Kidney (tissue), 14 donors: ENCODE data around the gene MMUT. TPM values are rescaled to one million over a fixed set of nuclear protein-coding genes. Genes with fewer than 3 reads are reported as not detected.
"Not testable (repeated sequence)": the region's sequence is repeated elsewhere in the genome, so short reads cannot be mapped to it uniquely, and the experiment has no call there.

Experiments
- DNase-seq, 5 donors: peaks; one replicate each; pipeline ENCODE4 v3.0.0-alpha.2; 2013 to 2020
- FAIRE-seq: peaks from 2 replicates; lab custom pipeline; 2012; peaks lifted over from hg19 to GRCh38; lab: Jason Lieb, UNC
- H3K27ac ChIP-seq, 2 donors: one replicate each; pipeline ENCODE4 v1.7.0; 2013; ENCODE audit warnings: low read depth in 2 of 2, low read length in 2 of 2, inconsistent platforms in 1 of 2
- H3K27me3 ChIP-seq: one replicate; pipeline ENCODE4 v1.7.1; 2013; ENCODE audit warnings: low read length, inconsistent platforms; ENCODE audit not compliant: control insufficient read depth, insufficient read depth
- H3K36me3 ChIP-seq, 3 donors: one replicate each; pipeline versions ENCODE4 v1.7.0 to v1.7.1; 2013; ENCODE audit warnings: low read length in 3 of 3, control low read depth in 1 of 3, inconsistent platforms in 1 of 3; ENCODE audit not compliant: insufficient read depth in 3 of 3, control insufficient read depth in 2 of 3
- H3K4me1 ChIP-seq, 3 donors: one replicate each; pipeline versions ENCODE4 v1.7.0 to v1.7.1; 2013; ENCODE audit warnings: low read length in 3 of 3, inconsistent platforms in 1 of 3, low read depth in 1 of 3; ENCODE audit not compliant: control insufficient read depth in 2 of 3, insufficient read depth in 2 of 3
- H3K4me3 ChIP-seq, 3 donors: one replicate each; pipeline versions ENCODE4 v1.7.0 to v1.8.1; 2013; ENCODE audit warnings: low read length in 3 of 3, control low read depth in 1 of 3, inconsistent platforms in 1 of 3
- H3K9ac ChIP-seq, 3 donors: one replicate each; pipeline versions ENCODE4 v1.7.0 to v1.7.1; 2013; ENCODE audit warnings: low read length in 3 of 3, control low read depth in 1 of 3, inconsistent platforms in 1 of 3
- H3K9me3 ChIP-seq, 3 donors: one replicate each; pipeline versions ENCODE4 v1.7.0 to v1.7.1; 2013; ENCODE audit warnings: low read length in 3 of 3, control low read depth in 1 of 3, inconsistent platforms in 1 of 3; ENCODE audit not compliant: control insufficient read depth in 2 of 3, insufficient read depth in 1 of 3
- CTCF ChIP-seq: IDR thresholded peaks from 3 replicates; pipeline ENCODE4 v1.5.1; 2012; ENCODE audit warnings: mild to moderate bottlenecking, moderate library complexity, borderline replicate concordance; ENCODE audit not compliant: insufficient read depth; ENCODE audit errors: extremely low read depth
- intact Hi-C: fragments of 100-400 bp; cut with DNase I; formaldehyde crosslinking; loops from one replicate; pipeline ENCODE4 v1.11.1; 2022
- polyA plus RNA-seq: library from polyadenylated mRNA; stranded (reverse); fragments of 350-450 nt; fragmentation: Illumina TruSeq; extraction: RNeasy Lipid Tissue Mini Kit (QIAGEN cat#74804); gene quantifications from one replicate; pipeline ENCODE4 v1.2.3, GENCODE V29; 2014; ENCODE audit warnings: low read depth, low replicate concordance; ENCODE audit not compliant: insufficient read depth
- total RNA-seq: library from RNA; stranded (reverse); fragmentation: NEBNext Ultra II Directional; extraction: Animal tissue kit (Norgen Biotek cat#: 25700); gene quantifications from one replicate; pipeline ENCODE4 v1.2.1, GENCODE V29; 2021
- donor health status: control.
- donor health status: control.
- donor health status: control.
- donor health status: control.
- donor health status: control.
- donor health status: DM: yes; HTN: yes; CAD: no.
- donor health status: Normal renal cell carcinoma (clear cell type).

MMUT gene
- total and polyA plus RNA-seq, 2 donors from 2014 or later = 26.6 to 34.8 TPM

GRCh38 chr6:49490633-49491032 is 27.6 kb upstream of the MMUT start:
- no peak overlapping the region for H3K27ac ChIP-seq
- H3K4me3 ChIP-seq = no peak overlapping the region
- intact Hi-C loops = no loop called here
- no peaks in the 10 kb centered on the region for H3K9me3 ChIP-seq
- no peaks in the 10 kb centered on the region for H3K36me3 ChIP-seq
- TF ChIP-seq CTCF = no peak
- H3K9ac ChIP-seq = no peak overlapping the region
- no peak for FAIRE-seq
- DNase-seq = no peak
- H3K4me1 ChIP-seq = no peaks in the 10 kb centered on the region
- no peaks in the 10 kb centered on the region for H3K27me3 ChIP-seq

GRCh38 chr6:49483380-49483779 is 20.3 kb upstream of the MMUT start:
- H3K27me3 ChIP-seq, H3K9me3 ChIP-seq, intact Hi-C loops, FAIRE-seq, H3K27ac ChIP-seq, DNase-seq, H3K4me3 ChIP-seq, H3K36me3 ChIP-seq, H3K9ac ChIP-seq, H3K4me1 ChIP-seq: not testable (repeated sequence)

GRCh38 chr6:49481846-49482245 is 18.8 kb upstream of the MMUT start:
- H3K27me3 ChIP-seq, H3K9me3 ChIP-seq, H3K9ac ChIP-seq, H3K27ac ChIP-seq, H3K4me1 ChIP-seq, DNase-seq, intact Hi-C loops, FAIRE-seq, H3K36me3 ChIP-seq, H3K4me3 ChIP-seq: not testable (repeated sequence)

GRCh38 chr6:49479308-49479970 is 16.4 kb upstream of the MMUT start:
- TF ChIP-seq CTCF = no peak
- Histone ChIP-seq H3K9ac (no peak overlapping the region), H3K4me3 (no peak overlapping the region), H3K36me3 (no peaks in the 10 kb centered on the region), H3K9me3 (no peaks in the 10 kb centered on the region), H3K27me3 (no peaks in the 10 kb centered on the region), H3K27ac (no peak overlapping the region), H3K4me1 (no peaks in the 10 kb centered on the region)
- FAIRE-seq (no peak), DNase-seq (no peak)
- intact Hi-C loops = no loop called here

GRCh38 chr6:49476564-49476963 is 13.5 kb upstream of the MMUT start:
- H3K9ac ChIP-seq, H3K4me1 ChIP-seq, DNase-seq, FAIRE-seq, H3K4me3 ChIP-seq, H3K27me3 ChIP-seq, H3K27ac ChIP-seq, H3K9me3 ChIP-seq, H3K36me3 ChIP-seq, intact Hi-C loops: not testable (repeated sequence)
